Astrocyte (in vitro differentiated cells and primary cell): Measurements from ENCODE around the gene CACNA1C. TPM values are rescaled to one million over a fixed set of nuclear protein-coding genes. Genes with fewer than 3 reads are reported as not detected.

Experiments used
- DNase-seq: peaks from one replicate; pipeline ENCODE4 v3.0.0-alpha.2; 2010; ENCODE audit warnings: low read depth
- FAIRE-seq: peaks from 2 replicates; lab custom pipeline; 2011; peaks lifted over from hg19 to GRCh38; lab: Jason Lieb, UNC
- H2AFZ ChIP-seq: 2 replicates; pipeline ENCODE4 v1.6.0; 2012; ENCODE audit warnings: low read depth, low read length, inconsistent platforms
- H3K27ac ChIP-seq: 2 replicates; pipeline ENCODE4 v1.5.1; 2011; ENCODE audit warnings: low read depth, low read length, inconsistent platforms
- H3K27me3 ChIP-seq: 2 replicates; pipeline ENCODE4 v1.6.0; 2011; ENCODE audit warnings: low read length, inconsistent platforms; ENCODE audit not compliant: insufficient read depth
- H3K36me3 ChIP-seq: 2 replicates; pipeline ENCODE4 v1.5.1; 2011; ENCODE audit warnings: low read length, inconsistent platforms; ENCODE audit not compliant: insufficient read depth
- H3K4me1 ChIP-seq: 2 replicates; pipeline ENCODE4 v1.5.1; 2011; ENCODE audit warnings: low read length, inconsistent platforms; ENCODE audit not compliant: insufficient read depth
- H3K4me2 ChIP-seq: 2 replicates; pipeline ENCODE4 v1.6.0; 2012; ENCODE audit warnings: low read length, inconsistent platforms
- H3K4me3 ChIP-seq: 2 replicates; pipeline ENCODE4 v1.5.1; 2011; ENCODE audit warnings: low read depth, mild to moderate bottlenecking, low read length, inconsistent platforms; ENCODE audit not compliant: insufficient read depth
- H3K79me2 ChIP-seq: 2 replicates; pipeline ENCODE4 v1.6.0; 2012; ENCODE audit warnings: mild to moderate bottlenecking, low read length, inconsistent platforms; ENCODE audit not compliant: insufficient read depth
- H3K9ac ChIP-seq: 2 replicates; pipeline ENCODE4 v1.6.0; 2012; ENCODE audit warnings: mild to moderate bottlenecking, low read length, inconsistent platforms
- H3K9me3 ChIP-seq: 2 replicates; pipeline ENCODE4 v1.5.1; 2012; ENCODE audit warnings: low read depth, mild to moderate bottlenecking, low read length, inconsistent platforms; ENCODE audit not compliant: insufficient read depth
- H4K20me1 ChIP-seq: 2 replicates; pipeline ENCODE4 v1.6.0; 2012; ENCODE audit warnings: low read length, inconsistent platforms; ENCODE audit not compliant: insufficient read depth
- H3K27ac Mint-ChIP-seq: one replicate; pipeline ENCODE4 v1.8.0; 2021; ENCODE audit warnings: mild to moderate bottlenecking, mixed read lengths; ENCODE audit not compliant: unreplicated experiment
- H3K27me3 Mint-ChIP-seq: one replicate; pipeline ENCODE4 v1.8.0; 2021; ENCODE audit warnings: low read depth, mixed read lengths; ENCODE audit not compliant: unreplicated experiment
- H3K36me3 Mint-ChIP-seq: one replicate; pipeline ENCODE4 v1.8.0; 2021; ENCODE audit warnings: low read depth, mixed read lengths; ENCODE audit not compliant: unreplicated experiment
- H3K4me1 Mint-ChIP-seq: one replicate; pipeline ENCODE4 v1.8.0; 2021; ENCODE audit warnings: low read depth, mixed read lengths; ENCODE audit not compliant: unreplicated experiment
- H3K4me3 Mint-ChIP-seq: one replicate; pipeline ENCODE4 v1.8.0; 2021; ENCODE audit warnings: mild to moderate bottlenecking, moderate library complexity, mixed read lengths; ENCODE audit not compliant: unreplicated experiment
- H3K9me3 Mint-ChIP-seq: one replicate; pipeline ENCODE4 v1.8.0; 2021; ENCODE audit warnings: mild to moderate bottlenecking, mixed read lengths; ENCODE audit not compliant: unreplicated experiment
- EZH2 ChIP-seq: IDR thresholded peaks from 2 replicates; pipeline ENCODE4 v1.6.1; 2012; ENCODE audit warnings: mild to moderate bottlenecking, low read length, inconsistent platforms; ENCODE audit not compliant: insufficient read depth
- total RNA-seq: library from RNA; stranded (reverse); gene quantifications from 2 replicates; pipeline ENCODE4 v1.2.1, GENCODE V29; 2021
- TF ChIP-seq, protein P1 (sequence below): IDR thresholded peaks from 2 replicates; pipeline ENCODE4 v1.5.1; 2011; ENCODE audit warnings: low read depth, mild to moderate bottlenecking, inconsistent platforms, low read length, moderate library complexity; ENCODE audit not compliant: insufficient read depth

The CACNA1C gene
- total RNA-seq, 1 donor from 2014 or later = 2.1 TPM

DNA sequence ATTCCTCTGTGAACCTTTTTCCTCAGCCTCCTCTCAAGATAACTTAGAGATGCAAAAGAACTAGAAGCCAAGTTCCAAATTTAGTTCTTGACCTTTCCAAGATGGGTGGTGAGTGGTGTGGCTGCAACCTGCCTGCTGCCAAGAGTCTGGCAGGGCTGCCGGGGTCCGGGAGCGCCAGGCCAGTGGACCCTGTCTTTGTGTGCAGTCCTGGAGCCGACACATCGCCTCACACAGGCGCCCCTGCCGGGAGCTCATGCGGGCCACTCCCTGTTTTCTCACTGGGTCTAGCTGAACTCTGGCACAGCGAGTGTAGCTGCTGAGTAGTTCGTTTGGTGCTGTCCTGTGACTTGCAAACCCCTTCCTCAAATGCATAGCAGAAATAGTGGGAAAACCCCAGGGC is 84.9 kb downstream of the CACNA1C start:
- no peaks in the 10 kb centered on the region for H4K20me1 ChIP-seq
- TF ChIP-seq, protein P1, sequence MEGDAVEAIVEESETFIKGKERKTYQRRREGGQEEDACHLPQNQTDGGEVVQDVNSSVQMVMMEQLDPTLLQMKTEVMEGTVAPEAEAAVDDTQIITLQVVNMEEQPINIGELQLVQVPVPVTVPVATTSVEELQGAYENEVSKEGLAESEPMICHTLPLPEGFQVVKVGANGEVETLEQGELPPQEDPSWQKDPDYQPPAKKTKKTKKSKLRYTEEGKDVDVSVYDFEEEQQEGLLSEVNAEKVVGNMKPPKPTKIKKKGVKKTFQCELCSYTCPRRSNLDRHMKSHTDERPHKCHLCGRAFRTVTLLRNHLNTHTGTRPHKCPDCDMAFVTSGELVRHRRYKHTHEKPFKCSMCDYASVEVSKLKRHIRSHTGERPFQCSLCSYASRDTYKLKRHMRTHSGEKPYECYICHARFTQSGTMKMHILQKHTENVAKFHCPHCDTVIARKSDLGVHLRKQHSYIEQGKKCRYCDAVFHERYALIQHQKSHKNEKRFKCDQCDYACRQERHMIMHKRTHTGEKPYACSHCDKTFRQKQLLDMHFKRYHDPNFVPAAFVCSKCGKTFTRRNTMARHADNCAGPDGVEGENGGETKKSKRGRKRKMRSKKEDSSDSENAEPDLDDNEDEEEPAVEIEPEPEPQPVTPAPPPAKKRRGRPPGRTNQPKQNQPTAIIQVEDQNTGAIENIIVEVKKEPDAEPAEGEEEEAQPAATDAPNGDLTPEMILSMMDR = no peak
- no peak for TF ChIP-seq EZH2
- H2AFZ ChIP-seq = no peak overlapping the region
- H3K4me1 Mint-ChIP-seq = no peaks in the 10 kb centered on the region
- H3K79me2 ChIP-seq = no peaks in the 10 kb centered on the region
- no peak overlapping the region for H3K4me3 Mint-ChIP-seq
- FAIRE-seq = no peak
- no peaks in the 10 kb centered on the region for H3K9me3 ChIP-seq
- no peak overlapping the region for H3K4me3 ChIP-seq
- no peak overlapping the region for H3K27ac Mint-ChIP-seq
- peaks cover 2% of the 10 kb centered on the region for H3K9me3 Mint-ChIP-seq
- H3K36me3 ChIP-seq = no peaks in the 10 kb centered on the region
- no peak overlapping the region for H3K4me2 ChIP-seq
- no peak for DNase-seq
- no peaks in the 10 kb centered on the region for H3K4me1 ChIP-seq
- peaks cover 15% of the 10 kb centered on the region for H3K27me3 Mint-ChIP-seq
- no peaks in the 10 kb centered on the region for H3K27me3 ChIP-seq
- H3K9ac ChIP-seq = no peak overlapping the region
- no peak overlapping the region for H3K27ac ChIP-seq
- peaks cover 3% of the 10 kb centered on the region for H3K36me3 Mint-ChIP-seq

- Mint-ChIP-seq H3K9me3 (peaks cover 2% of the 10 kb centered on the region), H3K36me3 (peaks cover 3% of the 10 kb centered on the region), H3K4me1 (no peaks in the 10 kb centered on the region), H3K27me3 (peaks cover 15% of the 10 kb centered on the region), H3K27ac (no peak overlapping the region), H3K4me3 (no peak overlapping the region)
- no peak overlapping the region for H2AFZ ChIP-seq
- no peak overlapping the region for H3K27ac ChIP-seq
- no peaks in the 10 kb centered on the region for H3K4me1 ChIP-seq
- FAIRE-seq = no peak
- no peak for DNase-seq
- H3K4me2 ChIP-seq = no peak overlapping the region
- H3K9me3 ChIP-seq = no peaks in the 10 kb centered on the region
- no peak overlapping the region for H3K9ac ChIP-seq
- H3K36me3 ChIP-seq = no peaks in the 10 kb centered on the region
- TF ChIP-seq, protein P1 = no peak
- TF ChIP-seq EZH2 = no peak
- no peak overlapping the region for H3K4me3 ChIP-seq
- H3K27me3 ChIP-seq = no peaks in the 10 kb centered on the region
- no peaks in the 10 kb centered on the region for H4K20me1 ChIP-seq
- H3K79me2 ChIP-seq = no peaks in the 10 kb centered on the region
Measured at GRCh38 chr12:2138294-2138693, 85.5 kb downstream of the CACNA1C start.

DNA sequence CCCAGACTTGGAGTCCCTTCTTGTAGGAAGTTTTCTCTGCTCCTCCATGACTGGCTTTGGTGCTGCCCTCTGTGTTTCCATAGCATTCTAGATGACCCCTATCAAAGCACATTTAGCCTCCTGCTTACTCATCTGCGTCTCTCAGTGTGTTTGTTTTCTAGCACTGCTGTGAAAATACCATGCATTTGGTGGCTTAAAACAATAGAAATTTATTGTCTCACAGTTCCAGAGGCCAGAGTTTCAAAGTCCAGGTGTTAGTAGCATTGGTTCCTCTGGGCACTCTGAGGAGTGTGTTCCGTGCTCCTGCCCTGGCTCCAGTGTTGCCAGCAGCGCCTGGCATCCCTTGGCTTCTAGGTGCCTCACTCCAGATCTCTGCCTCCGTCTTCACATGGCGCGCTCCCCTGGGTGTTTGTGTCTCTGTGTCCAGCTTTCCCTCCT is 86.1 kb downstream of the CACNA1C start:
- DNase-seq (no peak), FAIRE-seq (no peak)
- H3K4me1 Mint-ChIP-seq = no peaks in the 10 kb centered on the region
- Histone ChIP-seq H3K27ac (no peak overlapping the region), H4K20me1 (no peaks in the 10 kb centered on the region), H3K27me3 (no peaks in the 10 kb centered on the region), H3K9ac (no peak overlapping the region), H3K36me3 (no peaks in the 10 kb centered on the region), H2AFZ (no peak overlapping the region), H3K4me1 (no peaks in the 10 kb centered on the region), H3K4me2 (no peak overlapping the region), H3K9me3 (no peaks in the 10 kb centered on the region), H3K4me3 (no peak overlapping the region), H3K79me2 (no peaks in the 10 kb centered on the region)
- H3K27ac Mint-ChIP-seq = no peak overlapping the region
- peaks cover 15% of the 10 kb centered on the region for H3K27me3 Mint-ChIP-seq
- TF ChIP-seq EZH2 = no peak
- TF ChIP-seq, protein P1 = no peak
- peaks cover 2% of the 10 kb centered on the region for H3K9me3 Mint-ChIP-seq
- peaks cover 3% of the 10 kb centered on the region for H3K36me3 Mint-ChIP-seq
- H3K4me3 Mint-ChIP-seq = no peak overlapping the region
